Measurements from ENCODE around the gene CTTN. TPM values are rescaled to one million over a fixed set of nuclear protein-coding genes. Genes with fewer than 3 reads are reported as not detected.
"Not testable (repeated sequence)": the region's sequence is repeated elsewhere in the genome, so short reads cannot be mapped to it uniquely, and the experiment has no call there.

Gene CTTN
- total RNA-seq, 1 donor from 2014 or later: 239 TPM

- DNase-seq (ENCODE audit: low spot score, unreplicated experiment): no peak
- no peaks in the 10 kb centered on the region for H3K27me3 Mint-ChIP-seq
- TF ChIP-seq CTCF (IDR thresholded peaks at IDR 0.05; ENCODE audit: unreplicated experiment): no peak
- no peaks in the 10 kb centered on the region for H3K4me1 Mint-ChIP-seq (ENCODE audit: low read depth)
- H3K9me3 Mint-ChIP-seq (ENCODE audit: low read depth): no peaks in the 10 kb centered on the region
- H3K27ac Mint-ChIP-seq: peak overlapping the region; percentile 64
- peaks cover 11% of the 10 kb centered on the region for H3K36me3 Mint-ChIP-seq (ENCODE audit: insufficient read depth)
- H3K4me3 Mint-ChIP-seq (ENCODE audit: low read depth): no peak overlapping the region
Measured at GRCh38 chr11:70384566-70385152, 13.7 kb upstream of the CTTN start.

- H3K9me3 Mint-ChIP-seq (ENCODE audit: low read depth): no peaks in the 10 kb centered on the region
- no peak overlapping the region for H3K27ac Mint-ChIP-seq
- peaks cover 10% of the 10 kb centered on the region for H3K36me3 Mint-ChIP-seq (ENCODE audit: insufficient read depth)
- TF ChIP-seq CTCF (IDR thresholded peaks at IDR 0.05; ENCODE audit: unreplicated experiment): no peak
- no peaks in the 10 kb centered on the region for H3K4me1 Mint-ChIP-seq (ENCODE audit: low read depth)
- no peaks in the 10 kb centered on the region for H3K27me3 Mint-ChIP-seq
- H3K4me3 Mint-ChIP-seq (ENCODE audit: low read depth): no peak overlapping the region
- DNase-seq (ENCODE audit: low spot score, unreplicated experiment): no peak
Measured at GRCh38 chr11:70387564-70387963, 10.8 kb upstream of the CTTN start.

- no peak for DNase-seq (ENCODE audit: low spot score, unreplicated experiment)
- Mint-ChIP-seq H3K27me3 (no peaks in the 10 kb centered on the region), H3K4me3 (ENCODE audit: low read depth) (no peak overlapping the region), H3K36me3 (ENCODE audit: insufficient read depth) (peaks cover 12% of the 10 kb centered on the region), H3K9me3 (ENCODE audit: low read depth) (no peaks in the 10 kb centered on the region), H3K4me1 (ENCODE audit: low read depth) (no peaks in the 10 kb centered on the region), H3K27ac (no peak overlapping the region)
- TF ChIP-seq CTCF (IDR thresholded peaks at IDR 0.05; ENCODE audit: unreplicated experiment): no peak
Measured at GRCh38 chr11:70389201-70389600, 9.1 kb upstream of the CTTN start.

GRCh38 chr11:70390882-70391281 lies 7.4 kb upstream of the CTTN start:
- H3K27me3 Mint-ChIP-seq; H3K27ac Mint-ChIP-seq; H3K4me3 Mint-ChIP-seq (ENCODE audit: low read depth); H3K9me3 Mint-ChIP-seq (ENCODE audit: low read depth); H3K4me1 Mint-ChIP-seq (ENCODE audit: low read depth); DNase-seq (ENCODE audit: low spot score, unreplicated experiment); H3K36me3 Mint-ChIP-seq (ENCODE audit: insufficient read depth): not testable (repeated sequence)

- Mint-ChIP-seq H3K9me3 (ENCODE audit: low read depth) (no peaks in the 10 kb centered on the region), H3K36me3 (ENCODE audit: insufficient read depth) (peaks cover 5% of the 10 kb centered on the region), H3K4me1 (ENCODE audit: low read depth) (peaks cover 9% of the 10 kb centered on the region), H3K27me3 (no peaks in the 10 kb centered on the region), H3K27ac (no peak overlapping the region), H3K4me3 (ENCODE audit: low read depth) (no peak overlapping the region)
- no peak for TF ChIP-seq CTCF (IDR thresholded peaks at IDR 0.05; ENCODE audit: unreplicated experiment)
- DNase-seq (ENCODE audit: low spot score, unreplicated experiment): no peak
Measured at GRCh38 chr11:70394211-70394950, 3.9 kb upstream of the CTTN start.

Measured in progenitor cell of endocrine pancreas (in vitro differentiated cells).